GM18861 (cell line): ENCODE measurements around the gene STX19.
A peak's percentile ranks its signal among the peaks of the same experiment; 100 is the strongest.
"Not testable (repeated sequence)": the region's sequence is repeated elsewhere in the genome, so short reads cannot be mapped to it uniquely, and the experiment has no call there.

Experiments used
- ATAC-seq: cut with Tn5 transposase; IDR thresholded peaks from one replicate; pipeline ENCODE4 v1.9.1; 2021; ENCODE audit not compliant: unreplicated experiment

Gene STX19

GRCh38 chr3:94028093-94028837, at the start of gene STX19:
Gene STX19 (minus strand): TSS chr3:94028597. CDS start chr3:94015269, 13,328 bp downstream.
- no peak for ATAC-seq

GRCh38 chr3:94076055-94076454, 47.7 kb upstream of the STX19 start:
- no peak for ATAC-seq

GRCh38 chr3:94071713-94072284, 43.4 kb upstream of the STX19 start:
- peak; percentile 86 for ATAC-seq

- ATAC-seq: peak; percentile 35
Measured at GRCh38 chr3:94070341-94070911, 42.0 kb upstream of the STX19 start.

- no peak for ATAC-seq
Measured at GRCh38 chr3:94069194-94069813, 40.9 kb upstream of the STX19 start.

GRCh38 chr3:94066506-94067500, 38.4 kb upstream of the STX19 start:
- ATAC-seq: no peak

- no peak for ATAC-seq
Measured at GRCh38 chr3:94065819-94066480, 37.6 kb upstream of the STX19 start.

GRCh38 chr3:94065122-94065521, 36.7 kb upstream of the STX19 start:
- ATAC-seq: no peak

- no peak for ATAC-seq
Measured at GRCh38 chr3:94064243-94064860, 36.0 kb upstream of the STX19 start.

- ATAC-seq: no peak
Measured at GRCh38 chr3:94063496-94064119, 35.2 kb upstream of the STX19 start.

GRCh38 chr3:94062513-94063404, 34.4 kb upstream of the STX19 start, which contains the start of the genes DHFR2 and NSUN3:
Gene DHFR2 (minus strand): TSS chr3:94062916. CDS start chr3:94061511, 1,405 bp downstream.
Gene NSUN3 (plus strand): TSS chr3:94063061. CDS start chr3:94063127, 66 bp downstream.
- peak; percentile 90 for ATAC-seq

GRCh38 chr3:94061297-94061696, 32.9 kb upstream of the STX19 start:
- no peak for ATAC-seq

- no peak for ATAC-seq
Measured at GRCh38 chr3:94050546-94050945, 22.1 kb upstream of the STX19 start.

GRCh38 chr3:94049267-94049666, 20.9 kb upstream of the STX19 start:
- ATAC-seq: no peak

- no peak for ATAC-seq
Measured at GRCh38 chr3:94046533-94046932, 18.1 kb upstream of the STX19 start.

- not testable (repeated sequence) for ATAC-seq
Measured at GRCh38 chr3:94044100-94044936, 15.9 kb upstream of the STX19 start.

- ATAC-seq: no peak
Measured at GRCh38 chr3:94043285-94043684, 14.9 kb upstream of the STX19 start.
